ENCODE results near the gene EML1. TPM values are rescaled to one million over a fixed set of nuclear protein-coding genes. Genes with fewer than 3 reads are reported as not detected.

The EML1 gene
- polyA plus RNA-seq, 1 experiment, result 14.2 TPM

DNA sequence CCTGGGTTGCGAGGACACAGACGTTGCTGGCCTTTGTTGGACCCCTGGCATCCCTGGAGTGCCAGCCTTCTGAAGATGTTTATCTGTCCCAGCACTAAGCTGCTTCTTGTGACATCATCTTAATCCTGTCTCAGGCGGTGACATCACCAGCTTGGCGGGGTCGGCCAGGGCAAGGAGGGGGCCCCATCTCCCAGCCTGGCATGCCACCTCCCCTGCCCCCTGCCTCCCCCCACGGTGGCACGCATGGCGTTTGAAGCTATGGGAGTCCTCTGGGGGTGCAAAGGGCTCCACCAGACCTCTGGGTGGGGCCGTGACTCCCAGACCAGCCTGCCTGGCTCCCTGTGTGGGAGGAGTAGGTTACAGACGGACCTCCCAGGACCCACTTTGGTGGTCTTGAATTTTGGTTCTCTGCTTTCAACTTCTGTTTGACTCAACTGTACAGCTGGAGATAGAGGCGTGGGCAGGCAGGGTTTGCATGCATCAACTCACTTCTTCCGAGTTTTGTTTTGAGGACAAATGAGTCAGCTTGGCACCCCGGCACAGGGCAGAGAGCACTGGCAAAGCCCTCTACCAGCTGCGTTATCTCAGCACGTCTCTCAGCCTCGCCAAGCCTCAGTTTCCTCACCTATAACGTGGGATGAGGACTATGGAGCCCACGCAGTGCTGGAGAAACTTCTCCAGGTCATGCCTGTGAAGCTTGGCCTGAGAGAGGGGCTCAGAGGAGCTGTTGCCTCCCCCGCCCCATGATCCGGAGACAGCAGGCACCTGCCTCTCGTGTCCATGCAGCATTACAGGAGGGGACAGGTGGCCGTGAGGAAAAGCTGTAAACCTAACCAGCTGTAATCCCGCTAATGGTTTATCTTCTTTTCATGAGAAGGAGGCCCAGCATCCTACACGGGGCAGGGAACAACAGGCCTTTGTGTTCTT, 38.8 kb upstream of the EML1 start:
- no peaks in the 10 kb centered on the region for H3K27me3 ChIP-seq (ENCODE audit: control insufficient read depth, insufficient read depth, low read length)
- CTCF ChIA-PET, result interaction anchor here (0.6 to 1.9 kb wide), 5 partner anchors 22 to 439 kb away, joined by 3 to 7 read pairs (median 4); no protein-coding TSS in a partner anchor
- no peak overlapping the region for H3K4me3 ChIP-seq (ENCODE audit: low read depth, low read length)
- H3K36me3 ChIP-seq (ENCODE audit: control insufficient read depth, insufficient read depth, low read length), result no peaks in the 10 kb centered on the region
- TF ChIP-seq, protein P1, sequence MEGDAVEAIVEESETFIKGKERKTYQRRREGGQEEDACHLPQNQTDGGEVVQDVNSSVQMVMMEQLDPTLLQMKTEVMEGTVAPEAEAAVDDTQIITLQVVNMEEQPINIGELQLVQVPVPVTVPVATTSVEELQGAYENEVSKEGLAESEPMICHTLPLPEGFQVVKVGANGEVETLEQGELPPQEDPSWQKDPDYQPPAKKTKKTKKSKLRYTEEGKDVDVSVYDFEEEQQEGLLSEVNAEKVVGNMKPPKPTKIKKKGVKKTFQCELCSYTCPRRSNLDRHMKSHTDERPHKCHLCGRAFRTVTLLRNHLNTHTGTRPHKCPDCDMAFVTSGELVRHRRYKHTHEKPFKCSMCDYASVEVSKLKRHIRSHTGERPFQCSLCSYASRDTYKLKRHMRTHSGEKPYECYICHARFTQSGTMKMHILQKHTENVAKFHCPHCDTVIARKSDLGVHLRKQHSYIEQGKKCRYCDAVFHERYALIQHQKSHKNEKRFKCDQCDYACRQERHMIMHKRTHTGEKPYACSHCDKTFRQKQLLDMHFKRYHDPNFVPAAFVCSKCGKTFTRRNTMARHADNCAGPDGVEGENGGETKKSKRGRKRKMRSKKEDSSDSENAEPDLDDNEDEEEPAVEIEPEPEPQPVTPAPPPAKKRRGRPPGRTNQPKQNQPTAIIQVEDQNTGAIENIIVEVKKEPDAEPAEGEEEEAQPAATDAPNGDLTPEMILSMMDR (IDR thresholded peaks at IDR 0.05; ENCODE audit: insufficient read depth, low read depth, low read length), result no peak
- no peak for DNase-seq (ENCODE audit: low read depth)
- POLR2A ChIA-PET, result interaction anchor here (0.6 kb wide), 1 partner anchor 18 kb away, joined by 15 read pairs; no protein-coding TSS in a partner anchor

DNA sequence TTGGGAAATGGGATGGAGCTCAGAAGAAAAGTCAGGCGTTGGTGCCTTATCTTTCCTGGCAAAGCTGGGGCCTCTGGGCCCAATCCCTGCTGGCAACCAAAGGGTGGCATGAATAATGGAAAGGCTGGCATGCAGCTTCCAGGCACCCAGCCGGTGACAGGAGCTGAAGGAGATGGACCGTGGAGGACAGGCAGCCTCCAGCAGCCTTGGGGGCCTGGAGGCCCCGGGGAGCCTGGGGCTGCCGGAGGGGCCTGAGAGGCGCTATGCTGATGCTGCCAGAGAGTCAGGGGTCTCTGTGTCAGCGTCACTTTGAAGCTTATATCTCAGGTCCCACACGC, 38.2 kb upstream of the EML1 start:
- TF ChIP-seq, protein P1 (IDR thresholded peaks at IDR 0.05; ENCODE audit: insufficient read depth, low read depth, low read length), result no peak
- DNase-seq (ENCODE audit: low read depth), result no peak

DNA sequence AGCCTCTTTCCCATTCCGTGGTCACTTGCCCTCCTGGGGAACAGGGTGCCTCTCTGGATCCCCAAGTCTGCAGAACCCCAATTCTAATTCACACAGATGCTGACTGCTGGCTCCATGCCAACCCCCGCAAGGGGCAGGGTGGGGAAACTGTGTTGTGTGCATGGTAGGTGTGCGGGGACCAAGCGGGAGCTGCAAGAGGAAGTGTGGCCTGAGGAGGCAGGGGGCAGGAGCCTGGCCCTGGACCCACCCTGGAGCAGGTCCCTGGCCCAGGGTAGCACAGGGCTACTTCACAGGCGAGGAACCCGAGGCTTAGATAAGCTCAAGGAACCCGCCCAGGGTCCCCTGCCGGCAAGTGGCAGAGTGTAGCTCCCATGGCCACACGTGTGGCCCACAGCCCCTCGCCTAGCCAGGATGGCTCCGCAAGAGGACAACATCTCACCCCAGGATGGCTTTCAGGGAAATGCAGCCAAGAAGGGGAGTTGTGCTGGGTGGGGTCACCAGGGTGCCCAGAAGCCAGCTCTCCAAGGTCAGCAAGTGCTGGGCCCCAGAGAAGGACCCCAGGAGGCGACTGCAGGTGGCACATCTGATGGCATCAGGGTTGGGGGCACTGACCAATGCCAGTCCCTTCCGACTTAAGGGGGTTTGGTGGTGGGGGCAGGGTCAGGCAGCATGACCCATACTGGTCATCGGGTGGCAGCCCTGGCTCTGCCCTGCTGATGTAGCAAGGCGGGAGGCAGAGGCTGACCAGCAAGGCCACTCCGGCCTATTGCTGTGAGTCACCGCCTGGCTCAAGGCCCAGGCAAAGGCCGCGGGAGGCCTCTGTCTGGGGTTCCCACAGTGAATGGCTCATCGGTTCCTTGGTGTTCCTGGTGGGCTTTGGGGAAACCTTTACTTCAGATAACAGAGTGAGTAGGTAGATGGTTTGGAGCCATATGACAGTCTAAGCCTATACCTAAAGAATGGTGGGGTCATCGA, 37.3 kb upstream of the EML1 start:
- DNase-seq (ENCODE audit: low read depth), result peak; percentile 77
- ChIA-PET CTCF (interaction anchor here (0.9 kb wide), 1 partner anchor 37 kb away, joined by 4 read pairs; the partner anchor contains the start of gene EML1), POLR2A (no interaction called here)
- Histone ChIP-seq H3K4me3 (ENCODE audit: low read depth, low read length) (no peak overlapping the region), H3K36me3 (ENCODE audit: control insufficient read depth, insufficient read depth, low read length) (no peaks in the 10 kb centered on the region), H3K27me3 (ENCODE audit: control insufficient read depth, insufficient read depth, low read length) (no peaks in the 10 kb centered on the region)
- TF ChIP-seq, protein P1 (IDR thresholded peaks at IDR 0.05; ENCODE audit: insufficient read depth, low read depth, low read length), result no peak

More for the DNA sequence above, 38.2 kb upstream of the EML1 start:
- Histone ChIP-seq H3K4me3 (ENCODE audit: low read depth, low read length) (no peak overlapping the region), H3K27me3 (ENCODE audit: control insufficient read depth, insufficient read depth, low read length) (no peaks in the 10 kb centered on the region), H3K36me3 (ENCODE audit: control insufficient read depth, insufficient read depth, low read length) (no peaks in the 10 kb centered on the region)
- ChIA-PET CTCF (interaction anchor here (0.9 to 1.9 kb wide), 3 partner anchors 25 to 145 kb away, joined by 3 to 7 read pairs (median 4); partner anchors contain the start of gene EML1), POLR2A (interaction anchor here (0.6 kb wide), 1 partner anchor 18 kb away, joined by 15 read pairs; no protein-coding TSS in a partner anchor)

DNA sequence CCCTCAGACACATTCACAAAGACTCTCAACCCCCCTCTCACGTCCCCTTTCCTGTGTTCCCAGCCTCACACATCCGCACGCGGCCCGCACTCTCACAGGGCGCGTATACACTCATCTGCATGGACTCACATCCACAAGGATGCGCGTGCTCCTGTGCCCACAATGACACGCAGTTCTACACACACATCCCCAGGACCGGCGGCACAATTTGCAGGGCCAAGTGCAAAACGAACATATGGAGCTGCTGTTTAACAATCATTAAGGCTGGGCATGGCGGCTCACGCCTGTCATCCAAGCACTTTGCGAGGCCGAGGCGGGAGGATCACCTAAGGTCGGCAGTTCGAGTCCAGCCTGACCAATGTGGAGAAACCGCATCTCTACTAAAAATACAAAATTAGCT, 36.4 kb upstream of the EML1 start:
- no peaks in the 10 kb centered on the region for H3K36me3 ChIP-seq (ENCODE audit: control insufficient read depth, insufficient read depth, low read length)
- TF ChIP-seq, protein P1 (IDR thresholded peaks at IDR 0.05; ENCODE audit: insufficient read depth, low read depth, low read length), result no peak
- POLR2A ChIA-PET, result no interaction called here
- no peaks in the 10 kb centered on the region for H3K27me3 ChIP-seq (ENCODE audit: control insufficient read depth, insufficient read depth, low read length)
- H3K4me3 ChIP-seq (ENCODE audit: low read depth, low read length), result no peak overlapping the region
- CTCF ChIA-PET, result no interaction called here
- no peak for DNase-seq (ENCODE audit: low read depth)
